HCT116 (cell line): ENCODE results near the gene AP3B1.

Source experiments
- ATF3 ChIP-seq: IDR thresholded peaks from 2 replicates; pipeline ENCODE4 v1.6.1; 2012
- CTCF ChIP-seq, 3 experiments: fragments of 200-600 bp in 1 of 3; sonication (generic) in 1 of 3; IDR thresholded peaks in 2 of 3; conservative IDR thresholded peaks in 1 of 3; 2 replicates each; pipeline ENCODE4 v1.5.1; 2012 to 2017; ENCODE audit warnings: low read depth in 2 of 3, low read length in 2 of 3, antibody characterized with exemption in 1 of 3, borderline replicate concordance in 1 of 3, control low read depth in 1 of 3, mild to moderate bottlenecking in 1 of 3, mixed read lengths in 1 of 3, mixed run types in 1 of 3, moderate library complexity in 1 of 3; ENCODE audit not compliant: insufficient read depth in 1 of 3
- EGR1 ChIP-seq: IDR thresholded peaks from 2 replicates; pipeline ENCODE4 v1.6.1; 2012; ENCODE audit warnings: low read depth
- EZH2 ChIP-seq: fragments of 200-600 bp; sonication (generic); IDR thresholded peaks from 2 replicates; pipeline ENCODE4 v1.6.1; 2017; ENCODE audit warnings: antibody characterized with exemption, mixed run types
- JUND ChIP-seq: IDR thresholded peaks from 2 replicates; pipeline ENCODE4 v1.6.1; 2012
- MAX ChIP-seq: IDR thresholded peaks from 2 replicates; pipeline ENCODE4 v1.6.1; 2012
- POLR2A ChIP-seq: IDR thresholded peaks from 2 replicates; pipeline ENCODE4 v1.7.0; 2011; ENCODE audit warnings: borderline replicate concordance; ENCODE audit not compliant: insufficient read depth, insufficient read length; ENCODE audit errors: extremely low read depth
- POLR2AphosphoS5 ChIP-seq: IDR thresholded peaks from 2 replicates; pipeline ENCODE4 v1.6.1; 2011; ENCODE audit warnings: mild to moderate bottlenecking, low read depth, low read length, moderate library complexity
- YY1 ChIP-seq: IDR thresholded peaks from 2 replicates; pipeline ENCODE4 v1.6.1; 2011; ENCODE audit warnings: low read length, low read depth, moderate library complexity, mild to moderate bottlenecking; ENCODE audit not compliant: insufficient replicate concordance; ENCODE audit errors: extremely low read depth
- ZNF274 ChIP-seq: fragments of 200-500 bp; sonication (Bioruptor generic); IDR thresholded peaks from 2 replicates; pipeline ENCODE4 v1.6.1; 2014; ENCODE audit warnings: mild to moderate bottlenecking, low read depth, low read length, inconsistent platforms

GRCh38 chr5:78236046-78236445 lies 58.5 kb downstream of the AP3B1 start:
- TF ChIP-seq MAX (no peak), EGR1 (no peak), CTCF (IDR thresholded peaks at IDR 0.05 in 2 of 3, conservative IDR thresholded peaks at IDR 0.05 in 1 of 3; ENCODE audit: borderline replicate concordance in 1 of 3, insufficient read depth in 1 of 3, low read depth in 2 of 3, low read length in 2 of 3) (no peak), ATF3 (no peak), JUND (no peak), ZNF274 (no peak), POLR2AphosphoS5 (no peak), POLR2A (no peak), YY1 (no peak), EZH2 (no peak)
